IMR-90 (cell line): ENCODE data around the gene ST3GAL3. TPM values are rescaled to one million over a fixed set of nuclear protein-coding genes. Genes with fewer than 3 reads are reported as not detected.
A peak's percentile ranks its signal among the peaks of the same experiment; 100 is the strongest.

Experiments used
- ATAC-seq: fragments of 200-7000 bp; cut with Tn5 transposase; 2 replicates; pipeline ENCODE4 v1.9.1; 2020; ENCODE audit warnings: low read depth, mild to moderate bottlenecking, moderate library complexity
- BruUV-seq: library from RNA; stranded (reverse); fragments of 400-500 nt; replicated peaks from 2 replicates; lab custom pipeline; 2021; lab: Mats Ljungman, UMichigan
- CTCF ChIA-PET: fragments of 300-600 bp; formaldehyde crosslinking; extraction: SDS; loops from one replicate; lab custom pipeline; 2021; ENCODE audit warnings: antibody characterized with exemption; lab: Yijun Ruan, JAX
- POLR2A ChIA-PET: fragments of 300-600 bp; sonication (Branson Sonifier 250); formaldehyde crosslinking; loops from one replicate; lab custom pipeline; 2022; ENCODE audit warnings: antibody characterized with exemption; ENCODE audit not compliant: unreplicated experiment; lab: Charles Lee
- DNase-seq: peaks from one replicate; pipeline ENCODE4 v3.0.0; 2013
- H2AFZ ChIP-seq: replicated peaks from 2 replicates; pipeline ENCODE3; 2013; ENCODE audit warnings: low read length, mild to moderate bottlenecking; ENCODE audit not compliant: poor library complexity
- H2AK5ac ChIP-seq: 2 replicates; pipeline ENCODE4 v1.6.1; 2013; ENCODE audit warnings: low read depth, low read length, inconsistent platforms
- H2AK9ac ChIP-seq: replicated peaks from 2 replicates; pipeline ENCODE3; 2013; ENCODE audit warnings: mild to moderate bottlenecking, low read depth, low read length, moderate library complexity; ENCODE audit not compliant: poor library complexity
- H2BK120ac ChIP-seq: 2 replicates; pipeline ENCODE4 v1.6.1; 2013; ENCODE audit warnings: low read depth, low read length, inconsistent platforms
- H2BK15ac ChIP-seq: 3 replicates; pipeline ENCODE4 v1.6.1; 2013; ENCODE audit warnings: low read depth, low read length, inconsistent platforms
- H2BK20ac ChIP-seq: 2 replicates; pipeline ENCODE4 v1.6.1; 2013; ENCODE audit warnings: low read depth, mild to moderate bottlenecking, inconsistent platforms, low read length, moderate library complexity
- H2BK5ac ChIP-seq: 2 replicates; pipeline ENCODE4 v1.6.1; 2013; ENCODE audit warnings: mild to moderate bottlenecking, low read depth, low read length, inconsistent platforms; ENCODE audit not compliant: poor library complexity, severe bottlenecking
- H3K14ac ChIP-seq: replicated peaks from 2 replicates; pipeline ENCODE4 v1.6.1; 2013; ENCODE audit warnings: low read depth, low read length, inconsistent platforms
- H3K18ac ChIP-seq: 2 replicates; pipeline ENCODE4 v1.6.1; 2013; ENCODE audit warnings: low read depth, low read length, control low read depth
- H3K23ac ChIP-seq: 2 replicates; pipeline ENCODE4 v1.6.1; 2013; ENCODE audit warnings: low read depth, low read length, inconsistent platforms
- H3K27ac ChIP-seq: 2 replicates; pipeline ENCODE4 v1.5.1; 2013; ENCODE audit warnings: mild to moderate bottlenecking, control low read depth, low read length; ENCODE audit not compliant: insufficient read depth
- H3K27me3 ChIP-seq: 2 replicates; pipeline ENCODE4 v1.6.1; 2013; ENCODE audit warnings: low read length; ENCODE audit not compliant: control insufficient read depth, insufficient read depth
- H3K36me3 ChIP-seq: 2 replicates; pipeline ENCODE4 v1.6.1; 2013; ENCODE audit warnings: low read length, mixed read lengths; ENCODE audit not compliant: control insufficient read depth, insufficient read depth
- H3K4ac ChIP-seq: 2 replicates; pipeline ENCODE4 v1.6.1; 2013; ENCODE audit warnings: low read depth, low read length, inconsistent platforms
- H3K4me1 ChIP-seq: 2 replicates; pipeline ENCODE4 v1.6.1; 2013; ENCODE audit warnings: low read length, mixed read lengths; ENCODE audit not compliant: control insufficient read depth, insufficient read depth
- H3K4me2 ChIP-seq: 2 replicates; pipeline ENCODE4 v1.6.1; 2013; ENCODE audit warnings: low read depth, mild to moderate bottlenecking, control low read depth, low read length, moderate library complexity
- H3K4me3 ChIP-seq: 2 replicates; pipeline ENCODE4 v1.5.1; 2013; ENCODE audit warnings: low read depth, mild to moderate bottlenecking, control low read depth, low read length, moderate library complexity; ENCODE audit not compliant: insufficient read depth
- H3K56ac ChIP-seq: 2 replicates; pipeline ENCODE4 v1.6.1; 2013; ENCODE audit warnings: low read length, inconsistent platforms; ENCODE audit not compliant: insufficient read depth; ENCODE audit errors: extremely low read depth
- H3K79me1 ChIP-seq, 2 experiments: 2 replicates each; pipeline ENCODE4 v1.6.1; 2013; ENCODE audit warnings: low read length in 2 of 2, inconsistent platforms in 1 of 2, low read depth in 1 of 2
- H3K9ac ChIP-seq: 2 replicates; pipeline ENCODE4 v1.6.1; 2013; ENCODE audit warnings: low read depth, low read length, control low read depth
- H3K9me1 ChIP-seq: 2 replicates; pipeline ENCODE4 v1.6.1; 2013; ENCODE audit warnings: low read length, inconsistent platforms; ENCODE audit not compliant: insufficient read depth
- H3K9me3 ChIP-seq: 2 replicates; pipeline ENCODE4 v1.6.1; 2013; ENCODE audit warnings: low read length; ENCODE audit not compliant: control insufficient read depth, insufficient read depth
- H4K20me1 ChIP-seq: 2 replicates; pipeline ENCODE4 v1.6.1; 2013; ENCODE audit warnings: low read length, inconsistent platforms; ENCODE audit not compliant: insufficient read depth
- H4K5ac ChIP-seq: 2 replicates; pipeline ENCODE4 v1.6.1; 2013; ENCODE audit warnings: mild to moderate bottlenecking, low read depth, low read length, control low read depth
- H4K8ac ChIP-seq, 2 experiments: 2 replicates each; pipeline ENCODE4 v1.6.1; 2013; ENCODE audit warnings: low read depth in 2 of 2, low read length in 2 of 2, control low read depth in 1 of 2, inconsistent platforms in 1 of 2
- H4K91ac ChIP-seq: 2 replicates; pipeline ENCODE4 v1.6.1; 2013; ENCODE audit warnings: low read depth, low read length, inconsistent platforms; ENCODE audit not compliant: insufficient read depth
- BHLHE40 ChIP-seq: fragments of 150-350 bp; IDR thresholded peaks from 2 replicates; pipeline ENCODE4 v1.6.1; 2016; ENCODE audit warnings: mild to moderate bottlenecking, low read depth, low read length
- CEBPB ChIP-seq: IDR thresholded peaks from 2 replicates; pipeline ENCODE4 v1.6.1; 2012; ENCODE audit warnings: low read depth, low read length, improper control_type of control experiment
- FOS ChIP-seq: fragments of 150-350 bp; IDR thresholded peaks from 2 replicates; pipeline ENCODE4 v1.6.1; 2016; ENCODE audit warnings: low read depth, low read length
- MAFK ChIP-seq: IDR thresholded peaks from 2 replicates; pipeline ENCODE4 v1.6.1; 2012; ENCODE audit warnings: low read depth, low read length, improper control_type of control experiment
- MAZ ChIP-seq: IDR thresholded peaks from 2 replicates; pipeline ENCODE4 v1.6.1; 2012; ENCODE audit warnings: low read depth, mild to moderate bottlenecking, low read length, improper control_type of control experiment, moderate library complexity, borderline replicate concordance
- NFE2L2 ChIP-seq: fragments of 150-350 bp; IDR thresholded peaks from 2 replicates; pipeline ENCODE4 v1.6.1; 2016; ENCODE audit warnings: low read depth, mild to moderate bottlenecking, low read length
- POLR2A ChIP-seq: IDR thresholded peaks from 2 replicates; pipeline ENCODE4 v1.6.1; 2012; ENCODE audit warnings: mild to moderate bottlenecking, low read depth, low read length
- SMC3 ChIP-seq: fragments of 150-350 bp; IDR thresholded peaks from 2 replicates; pipeline ENCODE4 v1.6.1; 2016; ENCODE audit warnings: low read depth, mild to moderate bottlenecking, antibody characterized with exemption, low read length, moderate library complexity
- USF2 ChIP-seq: fragments of 150-350 bp; IDR thresholded peaks from 2 replicates; pipeline ENCODE4 v1.6.1; 2017; ENCODE audit warnings: mild to moderate bottlenecking, antibody characterized with exemption, low read length, low read depth
- WGBS, 2 experiments: methylation state at CpG; one replicate each; pipeline versions ENCODE4 v1.1.5 to v1.1.7; 2013; ENCODE audit warnings: missing lambda C conversion rate in 2 of 2; ENCODE audit not compliant: insufficient read length in 1 of 2; ENCODE audit errors: extremely low coverage in 2 of 2; 5-methylcytosine and 5-hydroxymethylcytosine counted together
- dilution Hi-C: fragments of 300-500 bp; cut with HindIII; formaldehyde crosslinking; loops from one replicate; pipeline ENCODE4 v1.14.3; 2018; ENCODE audit warnings: low sequenced_read_pairs; ENCODE audit not compliant: unreplicated experiment
- in situ Hi-C: fragments of 300-500 bp; cut with MboI; formaldehyde crosslinking; loops from 3 replicates; pipeline ENCODE4 v1.14.3; 2019; ENCODE audit warnings: low sequenced_read_pairs, inconsistent platforms, mixed read lengths
- intact Hi-C: fragments of 100-400 bp; cut with micrococcal nuclease; formaldehyde crosslinking; loops from 2 replicates; pipeline ENCODE4 v1.10.0; 2022
- polyA plus RNA-seq, 3 experiments: library from polyadenylated mRNA; depleted of rRNA; stranded (reverse); fragments of >200 nt; gene quantifications; 2 replicates each; pipeline ENCODE4 v1.2.3, GENCODE V29; 2012; ENCODE audit warnings: low replicate concordance in 1 of 3
- total RNA-seq: library from RNA; depleted of rRNA; stranded (reverse); fragments of >200 nt; gene quantifications from 2 replicates; pipeline ENCODE4 v1.2.3, GENCODE V29; 2012

Gene ST3GAL3
- total and polyA plus RNA-seq, 2 of the 4 experiments (the other 2 are of a cell fraction): 12.0 to 14.8 TPM

GRCh38 chr1:43774359-43774758, 67.0 kb downstream of the ST3GAL3 start:
- TF ChIP-seq MAZ (no peak), CEBPB (peak; percentile 94), USF2 (no peak), NFE2L2 (no peak), SMC3 (no peak), BHLHE40 (peak; percentile 46; the same call in 1 of the 2 replicates), POLR2A (no peak), FOS (peak; percentile 82), MAFK (no peak)
- ATAC-seq (peak; percentile 89), DNase-seq (peak; percentile 84)
- Histone ChIP-seq H3K9ac (no peak overlapping the region), H3K36me3 (no peaks in the 10 kb centered on the region), H2BK120ac (no peak overlapping the region), H3K4me1 (peaks cover 3% of the 10 kb centered on the region; the same call in 1 of the 2 replicates), H3K79me1 (peaks cover 12 to 57% of the 10 kb centered on the region in 2 experiments), H4K8ac (no peak overlapping the region; a peak in 1 of 4 replicates), H3K4me3 (no peak overlapping the region), H2AFZ (no peak overlapping the region), H3K56ac (no peak overlapping the region), H2AK9ac (no peak overlapping the region), H3K4me2 (no peak overlapping the region), H2AK5ac (0 out of 2 replicates have a peak overlapping the region, but pooled peaks have one; percentile 28), H2BK5ac (peak overlapping the region; percentile 70), H3K23ac (no peak overlapping the region), H3K9me3 (no peaks in the 10 kb centered on the region), H3K27ac (peak overlapping the region; percentile 6; the same call in 1 of the 2 replicates), H2BK20ac (no peak overlapping the region), H4K5ac (no peak overlapping the region), H4K20me1 (0 out of 2 replicates have a peak, but pooled peaks cover 1% of the 10 kb centered on the region), H3K18ac (no peak overlapping the region), H3K9me1 (peaks cover 12% of the 10 kb centered on the region), H3K14ac (no peak overlapping the region), H4K91ac (no peak overlapping the region), H3K27me3 (no peaks in the 10 kb centered on the region), H2BK15ac (no peak overlapping the region; the same call in 2 of the 3 replicates), H3K4ac (no peak overlapping the region; the same call in 1 of the 2 replicates)
- dilution Hi-C loops: no loop called here
- POLR2A ChIA-PET: no interaction called here
- BruUV-seq: no TSS peak
- WGBS, 2 experiments: no CpG with 5 or more reads among the region's 2 CpGs
- intact Hi-C loops: no loop called here
- CTCF ChIA-PET: interaction anchor here (0.5 to 2.5 kb wide), 3 partner anchors 11 to 834 kb away, joined by 3 to 7 read pairs (median 5); no protein-coding TSS in a partner anchor
- in situ Hi-C loops: loop anchor here (5.0 kb wide), 1 partner anchor 158 kb away; the partner anchor contains the start of gene ARTN
